ENCODE measurements around the gene UBQLN1.
A peak's percentile ranks its signal among the peaks of the same experiment; 100 is the strongest.

UBQLN1 gene

DNA sequence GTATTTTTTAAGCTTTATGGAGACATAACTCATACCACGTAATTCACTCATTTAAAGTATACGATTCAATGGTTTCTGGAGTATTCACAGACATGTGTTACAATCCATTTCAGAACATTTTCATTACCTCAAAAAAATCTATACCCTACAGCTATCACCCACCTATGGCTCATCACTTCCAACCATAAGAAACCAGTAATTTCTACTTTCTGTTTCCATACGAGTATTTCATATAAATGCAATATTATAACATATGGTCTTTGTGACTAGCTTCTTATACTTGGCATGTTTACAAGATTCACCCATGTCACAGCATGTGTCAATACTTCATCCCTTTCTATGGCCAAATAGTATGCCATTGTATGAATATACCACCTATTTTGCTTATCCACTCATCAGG, 18.8 kb downstream of the UBQLN1 start:
- DNase-seq = no peak

DNA sequence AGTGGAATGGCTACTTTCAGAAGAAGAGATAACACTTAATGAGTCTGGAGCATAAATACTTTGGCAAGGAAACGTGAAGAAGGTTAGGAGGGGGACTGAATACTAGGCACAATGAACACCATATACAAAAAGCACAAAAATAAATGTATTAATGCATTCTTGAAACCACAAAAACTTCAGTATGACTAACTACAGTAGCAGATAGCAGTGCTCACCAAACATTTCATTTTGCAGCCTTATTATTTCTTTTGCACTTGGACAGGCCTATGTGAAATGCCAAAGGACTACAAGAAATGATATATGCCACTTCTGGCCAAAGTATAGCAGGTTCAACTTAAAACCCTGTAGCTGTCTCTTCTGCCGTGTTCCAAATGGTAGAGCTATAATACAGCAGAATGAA, 26.3 kb downstream of the UBQLN1 start:
- DNase-seq = no peak

DNA sequence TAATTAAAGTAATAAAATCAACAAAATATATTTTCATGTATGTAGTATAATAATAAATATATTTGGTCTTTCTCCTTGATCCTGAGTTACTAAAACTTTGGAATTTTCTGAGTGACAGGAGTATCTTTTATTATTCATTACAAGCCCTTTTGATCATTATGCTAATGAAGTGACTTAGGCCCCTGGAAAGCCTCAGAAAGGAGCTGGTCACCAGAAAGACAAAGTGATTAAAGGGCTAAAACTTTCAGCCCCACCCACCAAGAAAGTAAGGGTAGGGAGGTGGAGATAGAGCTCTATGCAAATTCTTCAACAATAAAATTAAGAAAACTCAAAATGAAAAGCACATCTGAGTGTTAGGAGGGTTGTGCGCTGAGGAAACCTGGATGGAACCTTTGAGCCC, 27.5 kb downstream of the UBQLN1 start:
- DNase-seq = no peak

DNA sequence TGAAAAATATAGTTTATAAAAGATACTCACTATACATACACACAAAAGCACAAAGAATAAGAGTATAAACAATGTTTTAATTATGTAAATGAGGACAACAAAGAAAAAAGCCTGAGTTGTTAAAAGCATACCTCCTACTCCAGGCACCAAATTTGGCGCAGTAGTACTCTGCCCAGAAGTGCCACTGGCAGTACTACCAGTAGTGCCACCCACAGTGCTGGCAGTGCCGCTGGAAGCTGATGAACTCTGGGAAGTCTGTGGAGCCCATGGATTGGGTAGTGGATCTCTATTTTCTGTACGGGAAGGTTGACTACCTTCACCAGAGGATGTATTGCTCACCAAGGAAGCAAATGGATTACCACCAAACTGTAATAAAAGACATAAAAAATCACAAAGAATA, 30.2 kb downstream of the UBQLN1 start:
- DNase-seq = no peak

DNA sequence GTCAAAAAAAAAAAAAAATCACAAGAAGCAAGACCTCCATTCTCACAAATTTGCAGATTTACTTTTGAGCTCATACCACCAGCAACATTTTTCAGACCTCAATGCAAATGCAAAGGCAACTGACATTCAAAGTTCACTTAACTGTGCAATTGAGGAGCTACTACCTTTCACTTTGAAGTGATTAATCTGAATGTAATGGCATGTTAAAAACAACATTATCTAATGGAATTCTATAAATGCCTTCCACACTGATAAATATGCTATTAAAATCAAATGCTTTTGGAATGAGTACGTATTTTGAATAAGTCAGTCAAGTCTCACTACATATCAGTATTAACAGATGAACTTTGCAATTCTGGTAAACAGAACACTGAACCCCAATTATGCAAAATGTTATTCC, 32.3 kb downstream of the UBQLN1 start:
- DNase-seq = no peak

DNA sequence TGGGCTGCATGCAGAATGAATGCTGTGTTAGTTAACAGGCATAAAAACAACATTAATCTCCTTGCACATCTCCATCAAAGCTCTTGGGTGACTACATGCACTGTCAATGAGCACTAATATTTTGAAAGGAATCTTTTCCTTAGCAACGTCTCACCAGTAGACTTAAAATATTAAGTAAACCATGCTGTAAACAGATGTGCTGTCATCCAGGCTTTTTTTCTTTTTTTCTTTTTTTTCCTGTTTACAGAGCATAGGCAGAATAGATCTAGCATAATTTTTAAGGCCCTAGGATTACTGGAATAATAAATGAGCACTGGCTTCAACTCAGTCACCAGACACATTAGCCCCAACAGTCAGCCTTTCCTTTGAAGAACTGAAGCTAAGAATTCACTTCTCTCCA, 36.3 kb downstream of the UBQLN1 start:
- no peak for DNase-seq

DNA sequence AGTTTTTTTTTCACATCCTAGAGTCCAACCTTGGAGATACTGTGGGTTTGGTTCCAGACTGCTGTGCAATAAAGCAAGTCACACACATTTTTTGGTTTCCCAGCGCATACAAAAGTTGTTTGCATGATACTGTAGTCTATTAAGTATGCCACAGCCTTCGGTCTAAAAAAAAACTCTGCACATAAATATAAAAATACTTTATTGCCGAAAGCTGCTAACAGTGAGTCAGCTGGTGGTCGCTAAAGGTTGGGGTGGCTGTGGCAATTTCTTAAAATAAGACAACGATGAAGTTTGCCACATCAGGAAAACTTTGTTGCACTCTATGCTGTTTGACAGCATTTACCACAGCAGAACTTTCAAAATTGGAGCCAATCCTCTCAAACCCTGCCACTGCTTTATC, 37.4 kb downstream of the UBQLN1 start:
- no peak for DNase-seq

DNA sequence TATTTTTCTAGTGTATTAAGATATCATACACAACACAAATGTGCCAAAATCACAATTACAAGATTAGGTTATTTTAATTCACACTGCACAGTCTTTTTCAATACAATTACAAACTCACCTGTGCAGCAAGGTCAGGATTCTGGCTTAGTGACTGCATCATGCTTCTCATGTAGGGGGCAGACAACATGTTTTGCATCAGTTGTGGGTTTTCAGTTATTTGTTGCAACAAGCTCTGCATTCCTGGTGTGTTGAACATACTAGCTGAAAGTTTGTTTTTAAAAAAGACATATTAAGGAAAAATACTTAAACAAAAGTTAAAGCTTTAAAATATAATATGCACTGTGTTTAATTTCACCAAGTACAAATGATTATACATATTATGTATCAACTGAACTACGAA, 38.7 kb downstream of the UBQLN1 start:
- DNase-seq = no peak

DNA sequence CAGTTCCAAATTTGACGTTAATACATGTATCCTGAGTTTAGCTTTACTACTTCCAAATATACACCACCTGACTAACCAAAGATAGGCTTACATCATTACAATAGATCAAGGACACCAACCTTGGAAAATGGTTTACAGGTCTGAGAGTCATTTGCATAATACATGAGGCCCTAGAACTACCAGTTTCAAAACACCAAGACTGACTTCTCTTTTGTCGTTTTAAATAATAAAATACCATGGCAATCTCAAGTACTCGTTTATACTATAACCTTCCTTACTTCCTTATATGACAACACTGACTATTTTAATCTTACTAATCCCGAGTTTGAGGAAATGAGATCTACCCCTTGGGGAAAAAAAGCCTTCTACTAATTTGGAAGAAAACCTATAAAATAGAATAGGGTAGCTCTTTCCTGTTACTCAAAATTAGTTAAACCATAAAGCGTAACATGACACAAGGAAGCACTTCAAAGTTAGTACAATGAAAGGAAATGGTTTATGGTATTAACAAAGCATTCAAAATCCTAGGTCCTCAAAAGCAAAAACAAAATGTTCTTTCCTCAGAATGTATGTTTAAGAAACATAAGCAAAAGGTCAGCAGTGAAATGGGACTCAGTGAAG, 42.1 kb downstream of the UBQLN1 start:
- no peak for DNase-seq

DNA sequence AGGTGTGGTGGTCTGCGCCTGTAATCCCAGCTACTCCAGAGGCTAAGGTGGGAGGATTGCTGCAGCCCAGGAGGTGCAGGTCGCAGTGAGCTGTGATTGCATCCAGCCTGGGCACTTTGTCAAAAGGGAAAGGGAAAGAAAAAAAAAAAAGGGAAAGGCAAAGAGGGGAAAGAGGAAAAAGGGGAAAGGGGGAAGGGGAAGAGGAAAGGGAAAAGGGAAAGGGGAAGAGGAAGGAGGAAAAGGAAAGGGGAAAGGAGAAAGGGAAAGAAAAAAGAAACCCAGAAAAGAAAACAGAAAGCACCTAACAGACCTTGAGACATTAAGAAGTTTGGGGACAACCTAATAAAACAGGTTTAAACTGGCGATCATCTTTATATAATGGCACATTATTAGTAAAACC, 44.8 kb downstream of the UBQLN1 start:
- no peak for DNase-seq

DNA sequence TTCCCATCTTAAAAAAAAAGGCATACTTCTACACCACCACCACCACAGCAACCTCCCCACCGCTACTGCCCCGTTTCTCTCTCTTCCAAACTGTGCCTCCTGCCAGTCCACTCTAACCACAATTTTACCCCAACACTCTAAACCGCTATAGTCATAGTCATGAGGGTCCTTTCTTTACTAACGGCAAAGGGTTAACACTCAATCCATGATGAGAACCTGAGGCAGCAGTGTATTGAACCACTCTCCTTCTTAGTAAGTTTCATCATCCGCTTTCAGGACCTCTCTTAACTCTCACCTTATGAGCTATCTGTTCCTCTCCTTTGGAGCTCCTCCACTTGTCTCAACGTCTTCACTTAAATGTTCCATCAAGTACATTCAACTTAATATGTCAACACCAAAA, 50.8 kb downstream of the UBQLN1 start:
- DNase-seq = no peak

DNA sequence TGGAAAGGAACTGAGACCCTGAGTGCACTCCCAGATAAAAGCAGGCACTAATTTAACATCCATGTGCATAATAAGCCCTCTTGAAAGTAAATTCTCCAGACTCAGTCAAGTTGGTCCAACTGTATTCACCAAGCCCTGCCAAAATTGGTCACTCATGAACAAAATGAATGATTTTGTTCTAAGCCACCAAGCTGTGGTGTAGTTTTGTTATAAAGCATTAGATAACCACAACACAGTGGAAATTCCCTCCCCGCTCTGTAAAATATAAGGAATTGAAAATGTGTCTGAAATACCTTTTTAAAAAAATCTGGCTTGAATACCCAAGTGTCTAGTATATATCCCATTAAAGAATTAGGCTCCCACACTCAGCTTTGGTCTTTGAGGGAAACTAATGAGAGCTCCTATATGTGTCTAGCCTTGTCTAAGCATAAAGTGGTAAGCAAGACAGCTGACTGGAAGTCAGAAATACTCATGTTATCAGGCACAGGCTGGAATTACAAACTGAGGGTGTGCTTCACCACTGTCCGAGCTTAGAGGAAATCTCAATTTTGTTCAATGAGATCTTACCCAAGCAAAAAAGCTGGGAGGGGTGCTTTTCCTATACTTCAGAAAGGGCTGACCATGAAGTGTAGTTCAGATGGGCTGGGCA, 51.6 kb downstream of the UBQLN1 start:
- DNase-seq = no peak

DNA sequence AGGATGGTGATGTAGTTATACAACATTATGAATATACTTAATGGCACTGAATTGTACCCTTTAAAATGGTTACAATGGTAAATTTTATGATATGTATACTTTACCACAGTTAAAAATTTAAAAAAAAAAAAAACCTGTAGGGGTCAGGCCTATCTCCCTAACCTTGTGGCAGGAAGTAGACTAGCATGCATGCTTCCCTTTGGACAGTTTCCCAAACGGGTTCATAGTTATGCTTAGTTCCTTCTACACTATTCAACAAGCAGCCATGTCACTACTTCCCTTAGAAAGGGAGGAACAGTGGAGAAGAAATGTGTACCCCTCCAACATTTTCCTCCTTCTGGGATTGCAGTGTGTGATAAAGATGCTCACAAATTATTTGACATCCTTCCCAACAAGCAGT, 52.3 kb downstream of the UBQLN1 start:
- no peak for DNase-seq

DNA sequence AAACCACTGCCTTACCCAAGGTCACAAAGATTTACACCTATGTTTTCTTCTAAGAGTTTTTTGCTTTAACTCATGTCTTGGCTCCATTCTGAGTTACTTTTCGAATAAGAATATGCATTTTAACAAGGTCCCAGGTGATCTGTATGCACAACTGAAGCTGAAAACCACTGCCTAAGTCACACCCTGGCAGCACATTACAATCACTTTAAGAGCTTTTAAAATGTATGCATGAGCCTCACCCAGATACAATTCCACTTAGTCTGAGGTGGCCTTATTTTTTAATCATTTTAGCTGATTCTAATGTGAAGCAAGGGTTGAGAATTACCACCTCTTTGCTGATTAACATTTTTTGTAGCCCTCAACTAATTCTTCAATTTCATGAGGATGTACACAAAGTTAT, 55.3 kb downstream of the UBQLN1 start:
- DNase-seq = no peak

DNA sequence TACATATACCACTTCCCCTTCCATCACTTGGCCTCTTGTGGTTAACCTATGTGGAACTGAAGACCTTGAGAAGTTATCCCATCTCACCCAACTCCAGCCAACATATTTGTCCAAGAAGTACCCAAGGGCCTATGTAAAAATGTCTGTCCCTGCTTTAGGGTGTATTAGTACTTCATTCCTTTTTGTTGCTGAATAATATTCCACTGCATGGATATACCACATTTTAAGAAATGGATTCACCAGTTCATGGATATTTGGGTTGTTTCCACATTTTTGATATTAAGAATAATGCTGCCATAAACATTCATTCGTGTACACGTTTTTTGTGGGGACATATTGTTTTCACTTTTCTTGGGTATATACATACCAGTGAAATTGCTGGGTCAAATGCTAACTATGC, 56.2 kb downstream of the UBQLN1 start:
- DNase-seq = no peak

DNA sequence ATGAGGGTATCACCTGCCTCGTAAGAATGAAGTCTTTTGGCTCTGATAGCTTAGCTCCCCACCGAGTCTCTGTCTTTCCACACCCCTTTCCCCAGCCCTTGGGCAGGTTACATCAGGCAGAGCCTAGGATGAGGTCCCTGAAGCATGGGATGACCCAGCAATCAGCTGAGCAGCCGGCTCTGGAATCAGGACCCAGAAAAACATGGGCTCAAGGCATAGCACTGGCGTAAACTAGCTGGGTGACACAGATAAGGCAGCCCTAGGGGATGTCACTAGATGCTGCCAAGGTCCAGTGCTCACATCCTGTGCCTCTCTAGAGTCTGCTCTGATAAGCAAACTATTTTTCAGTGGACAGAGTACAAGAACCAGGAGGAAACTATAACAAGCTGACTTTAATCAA, 58.2 kb downstream of the UBQLN1 start:
- no peak for DNase-seq

DNA sequence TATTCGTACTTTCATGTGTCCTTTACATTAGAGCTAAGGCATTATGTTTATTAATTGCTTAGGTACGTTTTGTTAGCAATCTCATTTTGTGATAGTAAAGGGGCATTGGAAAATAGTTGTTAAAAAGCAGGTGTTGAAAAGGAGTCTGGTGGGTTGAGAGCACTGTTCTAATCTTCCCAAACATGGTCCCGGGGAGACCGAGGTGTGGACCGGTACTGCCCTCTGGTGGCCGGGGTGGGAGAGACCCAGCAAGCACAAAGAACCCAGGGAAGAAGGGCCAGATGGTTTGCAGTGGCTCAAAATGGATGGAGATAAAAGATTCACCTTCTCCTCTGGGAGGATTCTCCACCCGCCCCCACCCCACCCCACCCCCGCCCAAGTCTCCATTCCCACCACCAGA, 58.7 kb downstream of the UBQLN1 start:
- DNase-seq = peak; percentile 11

DNA sequence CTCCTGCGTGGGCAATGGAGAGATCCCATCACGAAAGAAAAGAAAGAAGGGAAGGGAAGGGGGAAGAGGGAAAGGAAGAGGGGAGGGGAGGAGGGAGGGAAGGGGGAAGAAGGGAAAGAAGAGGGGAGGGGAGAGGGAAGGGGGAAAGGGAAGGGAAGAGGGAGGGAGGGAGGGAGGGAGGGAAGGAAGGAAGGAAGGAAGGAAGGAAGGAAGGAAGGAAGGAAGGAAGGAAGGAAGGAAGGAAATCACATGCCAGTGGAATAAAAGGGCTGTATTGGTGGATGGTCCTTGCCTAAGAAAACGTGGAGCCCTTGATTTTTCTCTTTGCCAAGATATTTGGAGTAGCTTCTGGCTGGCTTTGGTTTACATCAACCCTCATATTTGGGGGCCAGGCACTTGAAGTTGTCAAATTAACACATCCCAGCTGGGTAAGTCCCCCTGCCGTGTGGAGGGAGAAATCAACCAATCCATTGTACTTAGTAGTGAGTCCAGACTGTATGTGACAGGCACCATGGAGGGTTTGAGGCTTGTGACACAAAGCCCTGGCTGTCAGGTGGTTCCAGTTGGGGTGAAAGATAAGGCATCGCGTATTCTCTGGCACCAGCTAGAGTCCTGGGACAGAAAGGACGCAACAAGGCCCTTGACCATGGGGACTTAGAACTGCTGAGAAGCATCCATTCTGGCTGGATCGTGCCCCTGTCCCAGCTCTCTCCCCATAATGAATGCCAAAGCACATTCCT, 61.1 kb downstream of the UBQLN1 start:
- DNase-seq = no peak

DNA sequence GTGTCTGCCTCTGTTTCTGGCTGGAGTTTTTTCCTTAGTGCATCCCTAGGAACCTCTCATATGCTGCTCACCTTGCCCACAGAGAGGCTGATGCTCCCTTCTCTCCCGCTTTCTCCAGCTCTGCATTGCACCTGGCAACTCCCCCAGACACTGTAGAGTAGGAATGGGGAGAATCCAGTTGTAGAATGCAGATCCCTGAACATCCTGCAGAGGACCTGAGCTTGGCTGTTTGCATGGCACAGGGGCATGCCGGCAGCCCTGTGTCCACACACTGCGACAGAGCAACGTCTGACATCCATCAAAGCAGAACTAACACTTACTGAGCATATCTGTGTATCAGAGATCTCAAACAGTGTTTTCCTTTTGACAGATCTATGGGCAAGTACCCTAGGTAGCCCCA, 65.0 kb downstream of the UBQLN1 start:
- no peak for DNase-seq

DNA sequence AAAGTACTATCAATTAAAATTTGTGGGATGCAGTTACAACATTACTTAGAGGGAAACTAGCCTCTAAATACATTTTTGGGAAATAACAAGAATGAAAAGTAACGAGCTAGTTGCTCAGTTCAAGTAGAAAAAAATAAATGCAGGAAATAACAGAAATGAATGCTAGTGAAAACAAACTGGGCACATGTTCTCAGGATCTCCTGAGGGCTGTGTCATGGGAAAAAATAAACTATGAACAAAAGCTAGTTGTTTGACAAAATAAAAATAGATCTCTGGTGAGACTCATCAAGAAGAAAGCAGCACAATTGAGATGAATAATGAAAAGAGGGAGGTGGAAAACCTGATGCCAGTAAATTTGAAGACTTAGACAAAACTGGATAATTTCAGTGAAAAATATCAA, 68.5 kb downstream of the UBQLN1 start:
- DNase-seq = no peak

DNA sequence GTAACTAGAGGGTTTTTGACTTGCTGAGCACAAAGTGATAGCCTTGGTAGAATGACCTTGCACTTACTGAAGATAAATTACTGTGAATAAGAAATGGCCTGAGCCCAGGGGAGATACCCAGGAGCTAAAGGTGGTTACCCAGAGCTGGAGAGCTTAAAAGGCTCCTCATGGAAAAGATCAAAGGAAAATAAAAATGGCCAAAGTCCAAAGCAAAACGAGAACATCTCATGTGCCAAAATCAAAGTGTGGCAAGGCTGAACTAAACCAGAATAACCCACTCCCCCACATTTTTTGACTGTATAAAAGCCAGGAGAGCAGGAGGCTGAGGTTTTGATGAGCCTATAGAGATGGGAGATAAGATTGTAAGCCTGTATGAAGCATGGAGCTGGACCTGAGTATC, 70.4 kb downstream of the UBQLN1 start:
- no peak for DNase-seq

DNA sequence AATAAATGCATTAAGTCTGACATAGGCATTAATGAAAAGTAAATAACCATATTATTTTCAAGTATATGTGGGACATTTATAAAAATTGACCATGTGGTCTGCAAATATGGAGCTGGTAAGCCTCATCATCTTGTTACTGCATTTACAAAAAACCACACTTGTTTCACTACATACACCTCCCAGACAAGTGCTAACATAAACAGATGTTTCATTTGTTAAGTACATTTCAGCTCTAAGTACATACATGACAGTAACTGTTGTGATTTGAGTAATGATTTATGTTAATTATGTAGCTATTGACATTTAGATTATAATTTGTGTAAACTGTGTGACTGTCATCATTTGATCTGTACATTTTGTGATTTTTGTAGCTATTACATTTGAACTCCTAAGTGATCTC, 70.9 kb downstream of the UBQLN1 start:
- DNase-seq = no peak

DNA sequence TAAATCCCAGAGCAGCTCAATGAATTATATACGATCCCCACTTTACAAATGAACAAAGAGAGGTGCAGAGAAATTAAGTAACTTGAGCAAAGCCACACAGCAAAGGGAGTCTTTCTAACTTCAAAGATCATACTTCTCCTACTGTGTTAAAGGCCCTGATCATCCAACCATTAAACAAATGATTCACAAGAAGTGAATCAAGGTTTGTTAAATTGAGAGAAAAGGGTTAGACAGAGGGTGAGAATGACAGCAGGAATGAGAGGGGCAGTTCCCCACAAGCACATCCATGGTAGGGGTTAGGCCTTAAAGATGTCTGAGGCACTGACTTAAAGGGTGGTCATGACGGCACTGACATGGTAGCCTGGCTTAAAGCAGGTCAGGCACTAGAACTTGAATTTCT, 74.1 kb downstream of the UBQLN1 start:
- DNase-seq = no peak

DNA sequence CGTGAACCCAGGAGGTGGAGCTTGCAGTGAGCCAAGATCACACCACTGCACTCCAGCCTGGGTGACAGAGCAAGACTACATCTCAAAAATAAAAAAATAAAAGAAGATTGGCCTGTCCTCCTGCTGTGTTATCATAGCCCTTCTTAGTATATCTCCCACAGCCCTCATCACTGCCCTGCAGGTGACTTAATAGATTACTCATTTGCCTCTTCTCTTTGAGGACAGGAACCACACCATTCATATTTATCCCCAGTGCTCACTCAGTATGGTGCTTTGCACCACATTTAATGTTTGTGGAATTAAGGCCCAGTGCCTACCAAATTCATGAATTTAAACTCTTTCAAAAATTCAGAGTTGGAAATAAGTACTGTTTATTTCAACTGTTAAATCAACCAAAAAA, 74.5 kb downstream of the UBQLN1 start:
- DNase-seq = no peak
